H1 (cell line): Measurements from ENCODE around the gene ASS1. TPM values are rescaled to one million over a fixed set of nuclear protein-coding genes. Genes with fewer than 3 reads are reported as not detected.

ENCODE experiments used
- CTCF ChIA-PET: fragments of 300-600 bp; sonication (Branson Sonifier 250); formaldehyde crosslinking; loops from one replicate; lab custom pipeline; 2021; ENCODE audit not compliant: partially characterized antibody; lab: Charles Lee
- POLR2A ChIA-PET: fragments of 300-600 bp; sonication (Branson Sonifier 250); formaldehyde crosslinking; loops from one replicate; lab custom pipeline; 2021; ENCODE audit warnings: inconsistent platforms; ENCODE audit not compliant: partially characterized antibody; lab: Charles Lee
- DNase-seq, 2 experiments: peaks; one replicate each; pipeline versions ENCODE4 v3.0.0 to v3.0.0-alpha.2; 2010 to 2022; ENCODE audit warnings: low spot score in 2 of 2, low read depth in 1 of 2, mixed read lengths in 1 of 2
- FAIRE-seq: peaks from 2 replicates; lab custom pipeline; 2011; peaks lifted over from hg19 to GRCh38; lab: Jason Lieb, UNC
- H2AFZ ChIP-seq: 2 replicates; pipeline ENCODE4 v1.8.1; 2012; ENCODE audit warnings: low read length, inconsistent platforms
- H2AK5ac ChIP-seq: 2 replicates; pipeline ENCODE4 v1.6.1; 2013; ENCODE audit warnings: low read depth, low read length
- H2BK120ac ChIP-seq: replicated peaks from 2 replicates; pipeline ENCODE3; 2013; ENCODE audit warnings: low read depth, low read length, inconsistent platforms
- H2BK12ac ChIP-seq: 2 replicates; pipeline ENCODE4 v1.6.1; 2013; ENCODE audit warnings: low read depth, low read length
- H2BK15ac ChIP-seq: 2 replicates; pipeline ENCODE4 v1.6.1; 2013; ENCODE audit warnings: low read length
- H2BK20ac ChIP-seq: 2 replicates; pipeline ENCODE4 v1.6.1; 2013; ENCODE audit warnings: low read length
- H2BK5ac ChIP-seq: 2 replicates; pipeline ENCODE4 v1.6.1; 2013; ENCODE audit warnings: low read depth, low read length
- H3K14ac ChIP-seq: 2 replicates; pipeline ENCODE4 v1.6.1; 2013; ENCODE audit warnings: inconsistent platforms; ENCODE audit not compliant: insufficient read length
- H3K18ac ChIP-seq: 2 replicates; pipeline ENCODE4 v1.6.1; 2013; ENCODE audit warnings: low read length; ENCODE audit errors: extremely low read depth
- H3K23ac ChIP-seq: 2 replicates; pipeline ENCODE4 v1.6.1; 2013; ENCODE audit warnings: inconsistent platforms; ENCODE audit not compliant: insufficient read length
- H3K23me2 ChIP-seq: 2 replicates; pipeline ENCODE4 v1.6.1; 2013; ENCODE audit warnings: low read depth, low read length
- H3K27ac ChIP-seq: 2 replicates; pipeline ENCODE4 v1.6.1; 2011; ENCODE audit warnings: low read depth, low read length, inconsistent platforms
- H3K27me3 ChIP-seq, 4 experiments: replicated peaks in 1 of 4; 1 replicate in 1 of 4; 2 replicates in 3 of 4; pipeline versions ENCODE4 v1.6.1 to v1.8.1; 2011 to 2013; ENCODE audit warnings: low read length in 3 of 4, mild to moderate bottlenecking in 3 of 4, inconsistent platforms in 2 of 4, mixed read lengths in 2 of 4, moderate library complexity in 1 of 4; ENCODE audit not compliant: control insufficient read depth in 3 of 4, insufficient read depth in 3 of 4; ENCODE audit errors: extremely low read depth in 1 of 4
- H3K36me3 ChIP-seq, 4 experiments: 2 replicates each; pipeline versions ENCODE4 v1.6.1 to v1.8.1; 2011 to 2013; ENCODE audit warnings: mild to moderate bottlenecking in 4 of 4, low read length in 3 of 4, moderate library complexity in 2 of 4, control low read depth in 1 of 4, inconsistent platforms in 1 of 4; ENCODE audit not compliant: insufficient read depth in 4 of 4, control insufficient read depth in 2 of 4
- H3K4ac ChIP-seq: replicated peaks from 2 replicates; pipeline ENCODE3; 2013; ENCODE audit warnings: low read length, low read depth, mixed read lengths, inconsistent platforms; ENCODE audit not compliant: insufficient read length
- H3K4me1 ChIP-seq, 4 experiments: replicated peaks in 1 of 4; 1 replicate in 1 of 4; 2 replicates in 3 of 4; pipeline versions ENCODE4 v1.6.1 to v1.8.1; 2011 to 2013; ENCODE audit warnings: low read length in 3 of 4, inconsistent platforms in 2 of 4, mixed read lengths in 1 of 4; ENCODE audit not compliant: insufficient read depth in 4 of 4, control insufficient read depth in 3 of 4
- H3K4me2 ChIP-seq, 2 experiments: 2 replicates each; pipeline versions ENCODE4 v1.6.1 to v1.8.1; 2011 to 2013; ENCODE audit warnings: low read depth in 2 of 2, low read length in 2 of 2, control low read depth in 1 of 2, inconsistent platforms in 1 of 2, mild to moderate bottlenecking in 1 of 2; ENCODE audit not compliant: insufficient read depth in 1 of 2
- H3K4me3 ChIP-seq, 4 experiments: fragments of 200-600, 300-600 bp in 1 of 4; sonication (generic), shearing (Covaris generic), sonication (Bioruptor Twin) in 1 of 4; 2 replicates each; pipeline versions ENCODE4 v1.5.1 to v1.8.1; 2011 to 2016; ENCODE audit warnings: low read length in 4 of 4, low read depth in 3 of 4, control low read depth in 2 of 4, inconsistent platforms in 2 of 4, mild to moderate bottlenecking in 2 of 4, mixed read lengths in 1 of 4, moderate library complexity in 1 of 4; ENCODE audit not compliant: insufficient read depth in 2 of 4; ENCODE audit errors: extremely low read depth in 1 of 4
- H3K56ac ChIP-seq: replicated peaks from 2 replicates; pipeline ENCODE3; 2013; ENCODE audit warnings: low read depth, mild to moderate bottlenecking, mixed read lengths, low read length, inconsistent platforms; ENCODE audit not compliant: insufficient read length
- H3K79me1 ChIP-seq: 2 replicates; pipeline ENCODE4 v1.6.1; 2013; ENCODE audit warnings: low read depth, low read length, control low read depth
- H3K79me2 ChIP-seq, 2 experiments: 2 replicates each; pipeline versions ENCODE4 v1.6.1 to v1.8.1; 2012 to 2013; ENCODE audit warnings: low read length in 2 of 2, mild to moderate bottlenecking in 2 of 2, inconsistent platforms in 1 of 2; ENCODE audit not compliant: insufficient read depth in 2 of 2, control insufficient read depth in 1 of 2
- H3K9ac ChIP-seq, 4 experiments: replicated peaks in 1 of 4; 1 replicate in 1 of 4; 2 replicates in 3 of 4; pipeline versions ENCODE4 v1.6.1 to v1.8.1; 2011 to 2013; ENCODE audit warnings: low read depth in 3 of 4, low read length in 3 of 4, control low read depth in 2 of 4, mild to moderate bottlenecking in 2 of 4, moderate library complexity in 2 of 4, inconsistent platforms in 1 of 4; ENCODE audit errors: extremely low read depth in 1 of 4
- H3K9me3 ChIP-seq, 2 experiments: 2 replicates each; pipeline versions ENCODE4 v1.6.1 to v1.8.1; 2012 to 2013; ENCODE audit warnings: mild to moderate bottlenecking in 2 of 2, moderate library complexity in 2 of 2, control low read depth in 1 of 2, inconsistent platforms in 1 of 2, low read depth in 1 of 2, low read length in 1 of 2, mixed read lengths in 1 of 2; ENCODE audit not compliant: insufficient read depth in 2 of 2
- H4K20me1 ChIP-seq, 2 experiments: replicated peaks in 1 of 2; 2 replicates each; pipeline versions ENCODE3 to v1.8.1; 2011 to 2013; ENCODE audit warnings: inconsistent platforms in 2 of 2, low read length in 2 of 2, mild to moderate bottlenecking in 1 of 2; ENCODE audit not compliant: insufficient read depth in 2 of 2, control insufficient read depth in 1 of 2
- H4K5ac ChIP-seq: 2 replicates; pipeline ENCODE4 v1.6.1; 2013; ENCODE audit warnings: low read length, low read depth, mixed read lengths, inconsistent platforms; ENCODE audit not compliant: insufficient read length
- H4K8ac ChIP-seq: 2 replicates; pipeline ENCODE4 v1.8.0; 2013; ENCODE audit warnings: mild to moderate bottlenecking, moderate library complexity, low read length, inconsistent platforms; ENCODE audit not compliant: insufficient read depth; ENCODE audit errors: extremely low read depth
- H4K91ac ChIP-seq: replicated peaks from 2 replicates; pipeline ENCODE3; 2013; ENCODE audit warnings: low read length, mixed read lengths, inconsistent platforms; ENCODE audit not compliant: insufficient read length
- CEBPB ChIP-seq: IDR thresholded peaks from 2 replicates; pipeline ENCODE4 v1.6.1; 2012; ENCODE audit warnings: low read depth, low read length
- GABPA ChIP-seq: IDR thresholded peaks from 2 replicates; pipeline ENCODE4 v1.6.1; 2011; ENCODE audit warnings: mild to moderate bottlenecking, low read length, moderate library complexity, borderline replicate concordance; ENCODE audit not compliant: insufficient read depth
- GTF2F1 ChIP-seq: IDR thresholded peaks from 2 replicates; pipeline ENCODE4 v1.6.1; 2012; ENCODE audit warnings: low read depth, low read length, improper control_type of control experiment, borderline replicate concordance
- KDM5A ChIP-seq: fragments of 200-600 bp; IDR thresholded peaks from 2 replicates; pipeline ENCODE4 v1.7.1; 2012; ENCODE audit warnings: mild to moderate bottlenecking, low read length, inconsistent platforms, mixed read lengths
- POLR2AphosphoS5 ChIP-seq: IDR thresholded peaks from 2 replicates; pipeline ENCODE4 v1.6.1; 2011; ENCODE audit warnings: low read depth, low read length
- RFX5 ChIP-seq: IDR thresholded peaks from 2 replicates; pipeline ENCODE4 v1.6.1; 2011; ENCODE audit warnings: low read depth, low read length, improper control_type of control experiment, borderline replicate concordance
- RNF2 ChIP-seq: fragments of 200-900, 300-1000 bp; sonication (generic); IDR thresholded peaks from 2 replicates; pipeline ENCODE4 v1.7.1; 2016; ENCODE audit warnings: borderline replicate concordance, low read depth, mild to moderate bottlenecking, antibody characterized with exemption, low read length; ENCODE audit not compliant: poor library complexity, severe bottlenecking; ENCODE audit errors: missing control alignments
- SIX5 ChIP-seq: IDR thresholded peaks from 2 replicates; pipeline ENCODE4 v1.6.1; 2011; ENCODE audit warnings: mild to moderate bottlenecking, low read depth, low read length
- SUZ12 ChIP-seq: fragments of 200-600 bp; sonication (generic); IDR thresholded peaks from 2 replicates; pipeline ENCODE4 v1.6.1; 2012; ENCODE audit warnings: mild to moderate bottlenecking, inconsistent platforms, low read length, moderate library complexity, mixed read lengths
- ZNF274 ChIP-seq: IDR thresholded peaks from 2 replicates; pipeline ENCODE4 v1.7.0; 2012; ENCODE audit warnings: low read length, borderline replicate concordance; ENCODE audit errors: extremely low read depth
- WGBS, 2 experiments: shearing (Covaris generic) in 1 of 2; methylation state at CpG; one replicate each; pipeline versions ENCODE4 v1.1.6 to v1.1.7; 2013 to 2015; ENCODE audit warnings: low lambda C conversion rate in 2 of 2, mixed read lengths in 2 of 2, inconsistent platforms in 1 of 2, low coverage in 1 of 2, missing lambda C conversion rate in 1 of 2; ENCODE audit not compliant: insufficient replicate concordance in 2 of 2, insufficient coverage in 1 of 2, insufficient read length in 1 of 2; ENCODE audit errors: extremely low coverage in 1 of 2, missing lambda C conversion rate in 1 of 2; 5-methylcytosine and 5-hydroxymethylcytosine counted together
- polyA plus RNA-seq, 7 experiments: library from polyadenylated mRNA; depleted of rRNA in 3 of 7; stranded (reverse) in 5 of 7; unstranded in 2 of 7; fragments of >200 nt in 5 of 7; fragments of 200-250 nt in 2 of 7; gene quantifications; 1 replicate in 5 of 7; 2 replicates in 1 of 7; 4 replicates in 1 of 7; pipeline versions ENCODE4 v1.2.1 to v1.2.3, GENCODE V29; 2011 to 2013; ENCODE audit warnings: missing spikeins in 2 of 7, mixed read lengths in 2 of 7
- total RNA-seq: library from RNA; stranded (reverse); fragmentation: NEBNext Ultra II Directional; extraction: Animal tissue kit (Norgen Biotek cat#: 25700); gene quantifications from 2 replicates; pipeline ENCODE4 v1.2.1, GENCODE V29; 2021

Gene ASS1
- total and polyA plus RNA-seq, 2 of the 8 experiments (the other 6 are each of a cell fraction or from before 2014, with no cell fraction given): 108 to 296 TPM

DNA sequence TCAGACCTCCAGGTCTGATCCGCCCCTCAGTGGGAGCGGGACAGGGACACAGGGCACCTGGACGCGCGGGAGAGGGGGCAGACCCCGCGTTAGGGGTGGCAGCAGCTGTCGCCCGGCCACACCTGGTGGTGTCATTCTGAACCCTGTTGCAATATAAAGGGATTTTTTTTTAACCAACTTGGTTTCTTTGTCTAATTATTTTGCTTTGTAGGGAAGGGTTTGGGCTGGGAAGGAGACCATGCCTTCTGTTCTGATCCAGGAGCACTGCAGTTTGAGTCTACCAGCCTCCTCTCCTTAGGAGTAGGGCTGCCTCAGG, 10.9 kb upstream of the ASS1 start:
- Histone ChIP-seq H3K18ac (peak overlapping the region; percentile 51), H3K4me2 (peak overlapping the region; percentile 75 to 99), H3K23me2 (peaks cover 8% of the 10 kb centered on the region), H4K20me1 (no peaks in the 10 kb centered on the region), H3K79me2 (no peaks in the 10 kb centered on the region), H3K4ac (no peak overlapping the region), H2BK120ac (no peak overlapping the region), H3K27me3 (peaks cover 1 to 27% (median 20%) of the 10 kb centered on the region in 4 experiments; a peak in 6 of 7 replicates), H3K9ac (0 out of 7 replicates have a peak overlapping the region, but pooled peaks of 1 of the 4 experiments have one; percentile 48), H3K23ac (no peak overlapping the region), H3K27ac (no peak overlapping the region), H2BK20ac (no peak overlapping the region), H2AK5ac (no peak overlapping the region), H4K5ac (no peak overlapping the region), H3K14ac (no peak overlapping the region), H3K36me3 (no peaks in the 10 kb centered on the region), H4K91ac (peak overlapping the region; percentile 76), H2AFZ (no peak overlapping the region), H2BK15ac (no peak overlapping the region), H4K8ac (peak overlapping the region; percentile 89; the same call in 1 of the 2 replicates), H3K4me3 (peak overlapping the region; percentile 6 to 62 (median 38); a peak in 7 of 8 replicates), H3K56ac (no peak overlapping the region), H2BK5ac (no peak overlapping the region), H3K4me1 (peaks cover 0 to 20% (median 11%) of the 10 kb centered on the region in 4 experiments; a peak in 6 of 7 replicates), H2BK12ac (no peak overlapping the region), H3K9me3 (no peaks in the 10 kb centered on the region), H3K79me1 (no peaks in the 10 kb centered on the region)
- FAIRE-seq (no peak), DNase-seq (no peak)
- POLR2A ChIA-PET: interaction anchor here (1.3 to 2.3 kb wide), 3 partner anchors 10 to 12 kb away, joined by 3 to 8 read pairs (median 8); partner anchors contain the start of gene ASS1
- TF ChIP-seq POLR2AphosphoS5 (no peak), GABPA (no peak), GTF2F1 (no peak), ZNF274 (no peak), SIX5 (no peak), SUZ12 (no peak), RNF2 (no peak), RFX5 (no peak), KDM5A (no peak), CEBPB (no peak)
- CTCF ChIA-PET: interaction anchor here (0.8 to 2.6 kb wide), 8 partner anchors 9 to 454 kb away, joined by 3 to 12 read pairs (median 4); no protein-coding TSS in a partner anchor
- WGBS, 2 experiments: 37% methylated on average over 9 of the region's 9 CpGs; no CpG with 5 or more reads in 1 of the 2 experiments
